Osteocyte (in vitro differentiated cells): ENCODE data around the gene EME2. TPM values are rescaled to one million over a fixed set of nuclear protein-coding genes. Genes with fewer than 3 reads are reported as not detected.

Experiments used
- DNase-seq: peaks from one replicate; pipeline ENCODE4 v3.0.0; 2021; ENCODE audit warnings: mixed read lengths; ENCODE audit not compliant: unreplicated experiment; ENCODE audit errors: extremely low spot score
- H3K27ac Mint-ChIP-seq: one replicate; pipeline ENCODE4 v1.8.0; 2021; ENCODE audit warnings: mild to moderate bottlenecking, mixed read lengths; ENCODE audit not compliant: unreplicated experiment
- H3K27me3 Mint-ChIP-seq: one replicate; pipeline ENCODE4 v1.8.0; 2021; ENCODE audit warnings: mixed read lengths; ENCODE audit not compliant: unreplicated experiment
- H3K36me3 Mint-ChIP-seq: one replicate; pipeline ENCODE4 v1.8.0; 2021; ENCODE audit warnings: mixed read lengths; ENCODE audit not compliant: unreplicated experiment
- H3K4me1 Mint-ChIP-seq: one replicate; pipeline ENCODE4 v1.8.0; 2021; ENCODE audit warnings: mixed read lengths; ENCODE audit not compliant: unreplicated experiment
- H3K4me3 Mint-ChIP-seq: one replicate; pipeline ENCODE4 v1.8.0; 2021; ENCODE audit warnings: mild to moderate bottlenecking, moderate library complexity, mixed read lengths; ENCODE audit not compliant: unreplicated experiment
- H3K9me3 Mint-ChIP-seq: one replicate; pipeline ENCODE4 v1.8.0; 2021; ENCODE audit warnings: mixed read lengths; ENCODE audit not compliant: unreplicated experiment
- CTCF ChIP-seq: fragments of 200-600 bp; sonication (generic); IDR thresholded peaks from 2 replicates; pipeline ENCODE4 v1.5.0; 2021; ENCODE audit warnings: antibody characterized with exemption, mild to moderate bottlenecking, moderate library complexity
- total RNA-seq: library from RNA; stranded (reverse); gene quantifications from 2 replicates; pipeline ENCODE4 v1.2.1, GENCODE V29; 2021

Gene EME2
- total RNA-seq, 1 donor from 2014 or later, result 21.5 TPM

DNA sequence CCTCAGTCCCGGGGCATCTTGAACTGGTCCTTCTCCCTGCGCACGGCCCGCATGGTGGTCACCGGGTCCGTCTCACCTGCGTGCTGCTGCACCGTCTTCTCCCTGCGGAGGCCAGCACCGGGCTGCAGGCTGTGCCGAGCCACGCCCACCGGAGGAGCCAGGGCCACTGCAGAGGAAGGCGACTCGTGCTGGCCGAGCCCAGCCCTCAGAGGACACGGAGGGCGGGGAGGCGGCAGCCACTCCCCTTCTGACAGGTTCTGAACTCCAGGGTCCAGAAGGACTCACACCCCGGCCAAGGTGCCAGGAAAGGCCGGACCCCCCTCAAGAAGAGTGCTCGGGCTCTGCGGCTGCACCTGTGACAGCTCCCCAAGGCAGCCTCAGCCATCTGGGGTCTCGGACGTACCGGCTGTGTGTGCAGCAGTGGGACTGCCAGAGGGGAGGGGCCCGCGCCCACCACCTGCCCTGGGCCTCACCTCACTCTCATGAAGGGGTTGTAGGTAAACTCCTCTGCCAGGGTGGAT is 36.7 kb downstream of the EME2 start:
- Mint-ChIP-seq H3K9me3 (no peaks in the 10 kb centered on the region), H3K36me3 (peaks cover 17% of the 10 kb centered on the region), H3K27ac (no peak overlapping the region), H3K4me1 (peaks cover 10% of the 10 kb centered on the region), H3K27me3 (no peaks in the 10 kb centered on the region), H3K4me3 (no peak overlapping the region)
- no peak for DNase-seq
- TF ChIP-seq CTCF, result no peak

DNA sequence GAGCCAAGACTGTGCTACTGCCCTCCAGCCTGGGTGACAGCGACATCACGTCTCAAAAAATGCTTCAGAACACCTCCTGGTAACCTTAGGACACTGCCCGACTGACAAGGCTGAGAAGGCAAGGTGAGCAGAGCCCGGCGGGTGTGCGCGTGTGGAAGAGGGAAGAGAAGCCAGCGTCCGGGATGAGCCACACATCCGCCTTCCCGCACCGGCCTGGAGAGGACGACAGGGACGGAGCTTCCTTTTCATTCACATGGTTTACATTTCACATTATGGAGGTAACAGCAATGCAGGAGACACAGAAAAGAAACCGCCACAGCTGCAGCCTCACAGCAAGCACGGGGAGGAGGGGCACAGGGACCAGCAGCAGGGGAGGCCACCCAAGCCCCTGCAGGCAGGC is 37.5 kb downstream of the EME2 start:
- Mint-ChIP-seq H3K9me3 (no peaks in the 10 kb centered on the region), H3K27ac (no peak overlapping the region), H3K4me1 (peaks cover 10% of the 10 kb centered on the region), H3K4me3 (no peak overlapping the region), H3K36me3 (peaks cover 17% of the 10 kb centered on the region), H3K27me3 (no peaks in the 10 kb centered on the region)
- TF ChIP-seq CTCF, result no peak
- DNase-seq, result no peak

GRCh38 chr16:1810536-1810935 is 37.9 kb downstream of the EME2 start:
- H3K27me3 Mint-ChIP-seq, result no peaks in the 10 kb centered on the region
- H3K36me3 Mint-ChIP-seq, result peaks cover 20% of the 10 kb centered on the region
- no peak for DNase-seq
- TF ChIP-seq CTCF, result no peak
- peaks cover 10% of the 10 kb centered on the region for H3K4me1 Mint-ChIP-seq
- H3K9me3 Mint-ChIP-seq, result no peaks in the 10 kb centered on the region
- no peak overlapping the region for H3K27ac Mint-ChIP-seq
- no peak overlapping the region for H3K4me3 Mint-ChIP-seq

DNA sequence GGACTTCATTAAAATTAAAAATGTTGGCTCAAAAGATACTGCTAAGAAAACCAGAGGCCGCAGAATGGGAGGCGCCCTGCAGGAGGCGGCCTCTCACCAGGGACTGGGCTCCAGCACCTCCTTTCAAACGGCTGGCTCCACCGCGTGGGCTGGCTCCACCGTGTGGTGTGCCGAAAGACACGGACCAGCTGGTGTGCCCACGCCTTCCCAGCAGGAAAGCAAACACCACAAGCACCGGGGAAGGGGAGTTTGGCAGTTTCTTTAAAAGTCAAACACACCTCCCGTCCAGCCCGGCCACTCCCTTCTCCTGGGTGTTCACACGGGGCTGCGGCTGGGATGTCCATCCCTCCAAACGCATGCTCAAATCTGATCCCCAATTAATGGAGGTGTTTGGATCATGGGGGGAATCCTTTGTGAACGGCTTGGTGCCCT is 40.1 kb downstream of the EME2 start:
- H3K9me3 Mint-ChIP-seq, result no peaks in the 10 kb centered on the region
- peaks cover 13% of the 10 kb centered on the region for H3K36me3 Mint-ChIP-seq
- peak; percentile 62 for TF ChIP-seq CTCF
- peak; percentile 89 for DNase-seq
- H3K27me3 Mint-ChIP-seq, result no peaks in the 10 kb centered on the region
- peak overlapping the region; percentile 48 for H3K27ac Mint-ChIP-seq
- H3K4me1 Mint-ChIP-seq, result peaks cover 10% of the 10 kb centered on the region
- no peak overlapping the region for H3K4me3 Mint-ChIP-seq

GRCh38 chr16:1815461-1815860 is 42.9 kb downstream of the EME2 start:
- Mint-ChIP-seq H3K9me3 (no peaks in the 10 kb centered on the region), H3K36me3 (peaks cover 13% of the 10 kb centered on the region), H3K4me3 (no peak overlapping the region), H3K4me1 (peaks cover 10% of the 10 kb centered on the region), H3K27me3 (no peaks in the 10 kb centered on the region), H3K27ac (no peak overlapping the region)
- DNase-seq, result no peak
- TF ChIP-seq CTCF, result no peak
